Germinal center (tissue), 1 donor: ENCODE measurements around the gene ADARB2.
A peak's percentile ranks its signal among the peaks of the same experiment; 100 is the strongest.

Source experiments
- DNase-seq: peaks from one replicate; pipeline ENCODE4 v3.0.0; 2012; ENCODE audit warnings: mixed read lengths, low spot score

Gene ADARB2

DNA sequence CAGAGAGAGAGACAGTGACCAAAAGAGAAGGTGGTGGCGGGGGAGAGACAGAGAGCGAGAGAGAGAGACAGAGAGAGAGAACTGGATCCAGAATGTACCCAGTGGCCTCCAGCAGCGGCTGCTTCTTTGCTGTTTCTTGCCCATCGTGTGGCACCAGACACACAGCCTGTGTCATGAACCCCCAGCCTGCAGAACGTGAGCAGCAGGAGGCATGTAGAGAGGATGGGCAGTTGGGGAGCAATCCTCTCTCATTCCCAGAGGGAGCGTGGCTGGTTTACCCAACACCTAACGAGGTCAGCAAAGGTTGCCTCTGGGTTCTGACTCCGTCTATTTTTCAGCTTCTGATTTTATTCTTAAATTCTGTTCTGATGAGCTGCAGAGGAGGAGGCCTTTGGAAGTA is 168.1 kb downstream of the ADARB2 start:
- no peak for DNase-seq

DNA sequence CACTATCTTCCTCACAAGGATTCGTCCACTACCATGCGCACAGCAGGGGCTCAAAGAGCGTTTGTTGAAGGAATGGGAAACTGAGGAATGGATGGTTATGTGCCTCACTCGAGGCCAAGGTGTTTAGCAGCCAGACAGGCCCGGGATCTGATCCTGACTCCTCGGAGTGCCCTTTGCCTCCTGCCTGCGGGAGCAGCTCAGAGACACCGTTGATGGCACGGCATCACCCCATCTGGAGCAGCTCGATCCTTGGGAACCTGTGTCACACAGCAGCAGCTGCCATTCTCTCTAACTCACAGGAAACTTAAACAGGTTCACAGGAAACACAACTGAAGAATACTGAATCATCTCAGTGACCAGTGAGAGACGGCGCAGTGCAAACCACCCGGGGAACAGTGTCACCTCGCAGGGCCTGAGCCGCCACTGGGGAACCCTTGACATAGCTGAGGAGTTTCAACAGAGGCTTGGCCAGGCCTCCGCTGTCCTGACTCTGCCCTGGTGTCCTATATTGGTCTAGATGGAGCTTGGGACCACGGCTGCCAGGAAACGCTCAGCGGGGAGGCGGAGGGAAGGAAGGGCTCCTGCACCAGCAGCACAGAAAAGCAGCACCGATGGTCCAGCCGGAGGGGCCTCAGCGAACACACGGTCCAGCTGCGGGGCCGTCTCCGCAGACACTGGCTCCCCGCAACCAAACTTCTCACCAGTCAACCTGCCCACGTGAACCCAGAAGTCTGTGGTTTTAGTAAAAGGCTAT is 169.4 kb downstream of the ADARB2 start:
- DNase-seq: no peak

DNA sequence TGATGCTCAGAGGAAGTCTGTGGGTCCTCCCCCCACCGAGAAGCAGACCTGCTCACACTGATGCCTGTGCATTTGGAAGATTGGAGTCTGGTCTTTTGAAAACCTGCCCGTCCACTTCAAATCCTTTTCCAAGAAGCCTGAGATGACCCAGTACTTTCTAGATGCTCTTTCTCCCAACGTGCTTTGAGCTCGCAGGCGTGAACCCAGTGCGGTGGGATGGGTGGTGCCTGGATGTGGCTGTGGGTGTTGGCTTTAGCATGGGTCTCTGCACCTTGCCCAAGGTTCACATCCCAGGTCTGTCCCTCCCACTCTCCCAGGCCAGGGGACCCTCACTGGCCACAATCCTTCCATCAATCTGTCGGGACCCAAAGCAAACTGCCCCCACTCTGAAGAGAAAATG is 170.2 kb downstream of the ADARB2 start:
- DNase-seq: no peak

DNA sequence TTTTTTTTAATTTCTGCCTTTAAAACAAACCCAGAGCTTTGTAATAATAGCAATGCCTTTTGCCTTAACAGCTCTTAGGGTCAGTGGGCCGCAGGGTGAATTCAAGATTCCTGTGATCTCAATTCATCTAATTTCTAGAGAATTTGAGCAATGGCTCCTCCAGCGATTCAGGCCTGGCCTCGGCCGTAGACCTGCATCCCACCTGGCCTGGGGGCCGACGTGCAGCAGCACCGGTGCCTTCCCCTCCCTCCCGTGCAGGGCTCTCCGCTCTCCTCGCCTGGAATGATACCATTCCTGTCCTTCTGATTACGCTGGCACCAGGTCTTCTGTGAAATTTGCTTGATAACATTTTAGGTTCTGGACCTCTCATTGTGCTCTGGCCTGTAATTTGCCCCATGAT is 172.5 kb downstream of the ADARB2 start:
- no peak for DNase-seq

GRCh38 chr10:1563028-1563427 is 174.3 kb downstream of the ADARB2 start:
- no peak for DNase-seq

GRCh38 chr10:1561731-1562337 is 175.5 kb downstream of the ADARB2 start:
- DNase-seq: no peak

DNA sequence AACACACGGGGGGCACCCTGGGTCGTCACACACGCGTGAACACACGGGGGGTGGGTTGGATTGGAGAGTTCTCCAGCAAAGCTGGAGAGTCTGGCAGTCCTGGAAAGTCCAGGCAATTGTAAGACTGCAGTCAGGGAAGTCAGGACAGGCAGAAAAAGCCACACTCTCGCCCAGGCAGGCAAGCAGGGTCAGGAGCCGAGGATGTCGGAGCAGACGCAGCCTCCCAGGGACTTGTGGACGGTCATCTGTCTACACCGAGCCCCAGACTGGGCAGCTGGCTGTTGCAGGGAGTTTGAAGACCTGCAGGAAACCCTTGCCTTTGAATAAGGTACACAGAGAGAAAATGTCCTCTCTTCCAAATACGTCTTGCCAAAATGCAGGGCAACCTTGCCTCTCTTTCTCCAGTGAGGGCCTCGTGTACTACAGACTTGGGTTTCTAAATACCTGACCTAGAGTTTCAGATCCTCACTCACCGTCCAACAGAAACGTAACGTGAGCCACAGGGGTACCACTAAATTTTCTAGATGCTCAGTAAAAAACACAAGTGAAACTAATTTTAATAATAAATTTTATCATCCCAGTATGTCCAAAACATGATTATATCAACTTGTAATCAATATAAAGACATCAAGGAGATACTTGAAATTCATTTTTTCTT is 176.7 kb downstream of the ADARB2 start:
- no peak for DNase-seq

GRCh38 chr10:1559761-1560160 is 177.6 kb downstream of the ADARB2 start:
- no peak for DNase-seq

- DNase-seq: no peak
These were observed 178.0 kb downstream of the ADARB2 start for GRCh38 chr10:1559311-1559710.

DNA sequence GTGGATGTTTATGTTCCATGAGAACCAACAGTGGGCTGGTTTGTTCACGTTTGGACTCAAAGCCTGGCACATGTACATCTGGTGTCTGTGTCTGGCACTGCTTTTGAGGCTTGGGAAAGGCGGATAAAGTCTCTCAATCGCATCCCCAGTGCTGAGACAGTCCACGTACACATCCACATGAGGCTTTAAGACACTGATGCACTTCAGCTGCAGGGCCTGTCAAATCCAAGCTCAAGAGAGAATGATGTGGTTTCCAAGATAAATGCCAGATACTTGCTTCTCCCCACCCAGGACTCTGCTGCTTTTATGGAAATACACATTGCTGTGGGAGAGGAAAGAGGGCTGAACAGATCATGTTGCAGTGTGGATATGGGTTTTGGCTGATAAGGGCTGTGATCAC is 178.4 kb downstream of the ADARB2 start:
- no peak for DNase-seq

- DNase-seq: no peak
These were observed 180.2 kb downstream of the ADARB2 start for GRCh38 chr10:1557081-1557480.

- DNase-seq: no peak
These were observed 180.8 kb downstream of the ADARB2 start for GRCh38 chr10:1556496-1556895.

- DNase-seq: no peak
These were observed 183.4 kb downstream of the ADARB2 start for GRCh38 chr10:1553951-1554350.

GRCh38 chr10:1552881-1553670 is 184.2 kb downstream of the ADARB2 start:
- DNase-seq: no peak

- DNase-seq: no peak
These were observed 184.9 kb downstream of the ADARB2 start for GRCh38 chr10:1552406-1552805.

DNA sequence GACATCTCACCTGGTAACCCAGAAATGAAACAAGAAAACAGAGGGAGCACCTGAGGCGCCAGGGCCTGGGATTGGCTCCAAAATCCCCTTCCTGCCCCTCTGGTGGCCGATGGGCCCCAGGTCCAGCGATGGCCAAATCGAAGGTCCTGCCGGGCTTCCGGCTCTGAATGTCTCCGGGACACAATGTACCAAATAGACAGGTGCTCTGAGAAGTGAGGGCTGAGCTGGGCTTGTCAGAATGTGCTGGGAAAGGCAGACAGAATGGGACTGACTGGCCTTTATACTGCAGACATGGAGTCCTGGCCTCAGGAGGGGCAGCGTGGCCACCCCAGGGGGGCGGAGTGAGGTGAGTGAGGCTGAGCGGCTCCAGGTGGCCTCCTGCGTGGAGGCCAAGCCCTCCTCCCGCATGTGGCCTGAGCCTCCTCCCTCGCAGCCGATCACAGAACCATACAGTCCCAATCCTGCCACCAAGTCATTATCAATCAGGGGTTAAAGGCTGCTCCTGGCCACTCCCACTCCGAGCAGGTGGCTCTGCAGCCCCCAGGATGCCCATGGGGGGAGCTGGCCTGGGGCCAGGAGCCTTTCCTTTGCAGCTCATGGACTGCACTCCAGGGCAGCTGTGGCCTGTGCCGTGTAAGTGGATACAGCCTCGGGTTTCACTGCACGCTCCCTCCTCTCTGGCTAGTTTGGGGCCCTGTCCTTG is 185.5 kb downstream of the ADARB2 start:
- no peak for DNase-seq

- DNase-seq: no peak
These were observed 186.7 kb downstream of the ADARB2 start for GRCh38 chr10:1550616-1551015.

- no peak for DNase-seq
These were observed 187.1 kb downstream of the ADARB2 start for GRCh38 chr10:1550291-1550595.

DNA sequence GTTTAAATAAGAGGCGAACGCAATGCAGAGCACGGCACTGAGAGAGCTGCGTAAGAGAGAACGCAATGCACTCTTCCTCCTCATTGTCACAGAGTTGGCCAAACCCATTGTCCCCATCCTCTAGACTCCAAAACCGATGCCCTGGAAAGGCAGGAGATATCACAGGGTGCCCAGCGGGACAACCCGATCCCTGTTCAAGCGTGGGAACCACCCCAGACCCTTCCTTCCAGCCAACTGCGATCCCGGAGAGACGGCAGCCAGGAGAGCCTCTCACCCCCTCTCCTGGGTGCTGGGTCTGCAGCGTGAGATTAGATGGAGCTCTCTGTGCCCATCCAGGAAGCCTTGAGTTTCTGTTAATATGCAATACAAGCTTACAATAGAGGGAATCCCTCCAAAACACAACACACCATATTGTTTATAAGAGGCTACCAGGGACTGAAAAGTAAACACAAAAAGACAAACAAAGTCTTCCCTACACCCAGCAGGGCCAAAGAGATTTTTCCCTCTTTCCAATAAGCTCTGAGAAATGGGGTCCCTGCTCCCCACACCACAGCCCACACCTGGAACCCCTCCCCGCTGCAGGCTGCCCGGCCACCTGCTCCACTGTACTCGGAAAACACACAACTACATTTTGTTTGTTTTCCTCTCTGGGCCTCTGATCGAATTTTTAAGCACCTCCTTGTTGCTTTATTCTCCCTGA is 187.6 kb downstream of the ADARB2 start:
- no peak for DNase-seq

DNA sequence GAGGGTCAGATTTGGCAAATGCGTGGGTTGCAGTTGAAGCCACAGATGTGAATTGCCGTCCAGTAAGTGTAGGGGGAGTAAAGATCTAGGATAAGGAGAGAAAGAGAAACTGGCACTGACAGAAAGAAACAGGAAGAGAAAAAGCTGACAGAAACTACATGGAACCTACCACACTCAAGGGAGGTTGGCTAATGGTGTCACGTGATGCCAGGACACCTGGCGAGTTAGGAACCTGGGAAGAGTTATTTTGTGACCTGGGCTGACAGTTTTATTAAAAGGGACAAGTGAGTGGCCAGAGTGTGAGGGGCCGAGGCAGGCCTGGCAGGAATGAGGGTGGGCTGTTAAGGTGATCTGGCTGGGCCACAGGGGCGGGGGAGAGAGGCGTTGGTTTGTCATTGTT is 188.7 kb downstream of the ADARB2 start:
- DNase-seq: peak; percentile 16

GRCh38 chr10:1548146-1548545 is 189.2 kb downstream of the ADARB2 start:
- no peak for DNase-seq
